Breast epithelium (tissue), 4 donors: ENCODE data around the gene RAP1B. TPM values are rescaled to one million over a fixed set of nuclear protein-coding genes. Genes with fewer than 3 reads are reported as not detected.

Experiments used
- DNase-seq, 2 donors: peaks; one replicate each; pipeline ENCODE4 v3.0.0-alpha.2; 2019; ENCODE audit warnings: low spot score in 2 of 2
- H3K27ac ChIP-seq, 2 donors: fragments of 200-600 bp; sonication (generic) in 1 of 2; one replicate each; pipeline ENCODE4 v1.5.1; 2016 to 2019; ENCODE audit warnings: mild to moderate bottlenecking in 1 of 2
- H3K27me3 ChIP-seq, 2 donors: fragments of 200-600 bp; sonication (generic) in 1 of 2; one replicate each; pipeline versions ENCODE4 v1.5.1 to v1.6.0; 2017 to 2019; ENCODE audit warnings: control low read depth in 1 of 2, mild to moderate bottlenecking in 1 of 2
- H3K36me3 ChIP-seq: fragments of 200-600 bp; one replicate; pipeline ENCODE4 v1.5.1; 2019
- H3K4me1 ChIP-seq, 2 donors: fragments of 200-600 bp; sonication (generic); one replicate each; pipeline ENCODE4 v1.5.1; 2016 to 2019; ENCODE audit warnings: control low read depth in 1 of 2
- H3K4me3 ChIP-seq, 3 donors: fragments of 200-600 bp; sonication (generic); 1 replicate in 2 of 3; 2 replicates in 1 of 3; pipeline ENCODE4 v1.5.1; 2016 to 2019; ENCODE audit warnings: mild to moderate bottlenecking in 3 of 3, moderate library complexity in 2 of 3
- H3K9me3 ChIP-seq, 2 donors: fragments of 200-600 bp; sonication (generic) in 1 of 2; one replicate each; pipeline ENCODE4 v1.5.1; 2016 to 2019; ENCODE audit warnings: control low read depth in 1 of 2
- POLR2A ChIP-seq: fragments of 450-650 bp; IDR thresholded peaks from one replicate; pipeline ENCODE4 v1.6.1; 2016; ENCODE audit warnings: antibody characterized with exemption, mild to moderate bottlenecking, moderate library complexity
- POLR2AphosphoS5 ChIP-seq, 3 donors: sonication (generic); formaldehyde crosslinking; IDR thresholded peaks; one replicate each; pipeline ENCODE4 v1.6.1; 2017; ENCODE audit warnings: antibody characterized with exemption in 3 of 3
- intact Hi-C: fragments of 100-400 bp; cut with DNase I; formaldehyde crosslinking; loops from one replicate; pipeline ENCODE4 v1.15.1; 2023; ENCODE audit warnings: low total_unique reads
- total RNA-seq, 3 donors: library from RNA; depleted of rRNA; stranded (reverse); fragments of >200 nt; gene quantifications; one replicate each; pipeline ENCODE4 v1.1.0, GENCODE V29; 2016
- TF ChIP-seq, protein P1 (sequence below), 3 donors: fragments of 450-650 bp; IDR thresholded peaks; one replicate each; pipeline ENCODE4 v1.5.1; 2016 to 2017; ENCODE audit warnings: antibody characterized with exemption in 3 of 3, mild to moderate bottlenecking in 3 of 3, moderate library complexity in 3 of 3

The RAP1B gene
- total RNA-seq, 3 donors from 2014 or later = 176 to 198 (median 186) TPM

DNA sequence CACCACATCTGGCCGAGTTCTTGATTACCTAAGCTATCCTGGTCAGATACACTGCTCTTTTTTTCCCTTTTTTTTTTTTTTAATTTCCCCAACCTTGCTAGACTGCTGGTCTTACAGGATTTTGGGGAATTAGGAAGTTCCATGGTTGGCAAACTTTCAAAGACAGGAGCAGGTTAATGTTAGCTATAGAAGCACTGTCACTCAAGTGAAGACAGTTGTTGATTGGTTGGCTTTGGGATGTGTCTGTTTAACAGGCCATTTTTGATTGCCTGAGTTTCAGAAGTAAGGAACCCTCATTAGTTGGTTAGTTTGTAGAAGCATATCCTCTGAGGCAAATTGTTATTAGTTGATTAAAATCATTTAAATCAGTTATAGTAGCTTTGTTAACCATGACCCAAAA, 36.8 kb downstream of the RAP1B start:
- H3K27me3 ChIP-seq = no peaks in the 10 kb centered on the region
- no peak for DNase-seq
- intact Hi-C loops = no loop called here
- H3K4me1 ChIP-seq = no peaks in the 10 kb centered on the region
- no peak overlapping the region for H3K4me3 ChIP-seq
- H3K36me3 ChIP-seq = no peaks in the 10 kb centered on the region
- no peak overlapping the region for H3K27ac ChIP-seq
- no peaks in the 10 kb centered on the region for H3K9me3 ChIP-seq
- TF ChIP-seq, protein P1, sequence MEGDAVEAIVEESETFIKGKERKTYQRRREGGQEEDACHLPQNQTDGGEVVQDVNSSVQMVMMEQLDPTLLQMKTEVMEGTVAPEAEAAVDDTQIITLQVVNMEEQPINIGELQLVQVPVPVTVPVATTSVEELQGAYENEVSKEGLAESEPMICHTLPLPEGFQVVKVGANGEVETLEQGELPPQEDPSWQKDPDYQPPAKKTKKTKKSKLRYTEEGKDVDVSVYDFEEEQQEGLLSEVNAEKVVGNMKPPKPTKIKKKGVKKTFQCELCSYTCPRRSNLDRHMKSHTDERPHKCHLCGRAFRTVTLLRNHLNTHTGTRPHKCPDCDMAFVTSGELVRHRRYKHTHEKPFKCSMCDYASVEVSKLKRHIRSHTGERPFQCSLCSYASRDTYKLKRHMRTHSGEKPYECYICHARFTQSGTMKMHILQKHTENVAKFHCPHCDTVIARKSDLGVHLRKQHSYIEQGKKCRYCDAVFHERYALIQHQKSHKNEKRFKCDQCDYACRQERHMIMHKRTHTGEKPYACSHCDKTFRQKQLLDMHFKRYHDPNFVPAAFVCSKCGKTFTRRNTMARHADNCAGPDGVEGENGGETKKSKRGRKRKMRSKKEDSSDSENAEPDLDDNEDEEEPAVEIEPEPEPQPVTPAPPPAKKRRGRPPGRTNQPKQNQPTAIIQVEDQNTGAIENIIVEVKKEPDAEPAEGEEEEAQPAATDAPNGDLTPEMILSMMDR (IDR thresholded peaks at IDR 0.05) = no peak
- TF ChIP-seq POLR2A = no peak
- TF ChIP-seq POLR2AphosphoS5 (IDR thresholded peaks at IDR 0.05) = no peak

DNA sequence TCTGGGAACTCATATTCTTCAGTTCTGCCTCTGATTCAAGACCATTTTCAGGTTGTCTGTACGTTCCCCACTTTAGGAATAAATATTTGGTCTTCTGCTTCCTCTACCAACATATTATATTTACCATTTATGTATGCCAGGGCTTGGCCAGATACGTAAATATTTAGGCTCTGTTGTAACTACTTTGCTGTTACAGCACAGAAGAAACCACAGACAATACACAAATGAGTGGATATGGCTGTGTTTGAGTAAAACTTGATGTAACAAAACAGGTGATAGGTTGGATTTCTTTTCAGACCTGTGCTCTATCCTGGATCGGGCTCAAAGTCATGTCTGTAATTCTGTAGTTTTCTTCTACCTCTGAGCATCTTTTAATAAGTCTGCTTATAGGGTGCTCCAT, 37.5 kb downstream of the RAP1B start:
- no peaks in the 10 kb centered on the region for H3K27me3 ChIP-seq
- TF ChIP-seq POLR2A = no peak
- no peak for TF ChIP-seq POLR2AphosphoS5 (IDR thresholded peaks at IDR 0.05)
- H3K9me3 ChIP-seq = no peaks in the 10 kb centered on the region
- DNase-seq = no peak
- no peaks in the 10 kb centered on the region for H3K4me1 ChIP-seq
- H3K27ac ChIP-seq = no peak overlapping the region
- intact Hi-C loops = no loop called here
- H3K4me3 ChIP-seq = no peak overlapping the region
- no peaks in the 10 kb centered on the region for H3K36me3 ChIP-seq

DNA sequence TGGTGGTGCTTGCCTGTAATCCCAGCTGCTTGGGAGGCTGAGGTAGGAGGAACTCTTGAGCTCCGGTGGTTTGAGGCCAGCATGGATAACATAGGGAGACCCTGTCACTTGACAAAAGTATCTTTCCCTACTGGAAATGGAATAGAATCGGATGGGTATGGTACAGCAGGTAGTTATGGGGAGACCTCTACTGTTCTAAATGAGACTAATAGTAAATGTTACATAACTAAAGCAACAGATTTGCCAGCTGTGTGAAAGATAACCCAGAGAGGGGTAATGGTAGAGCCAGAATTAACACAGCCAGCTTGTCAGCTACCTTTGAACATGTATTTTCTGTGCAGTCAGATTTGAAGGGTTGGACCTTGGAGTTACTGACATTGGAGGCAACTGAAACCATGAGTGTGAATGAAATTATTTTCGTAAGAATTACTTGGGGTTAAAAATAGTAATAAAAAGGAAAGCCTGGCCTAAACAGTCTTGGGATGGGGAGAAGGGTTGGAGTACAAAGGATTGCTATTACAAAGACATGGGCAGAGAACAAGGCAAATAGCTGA, 54.4 kb downstream of the RAP1B start:
- Histone ChIP-seq H3K9me3 (no peaks in the 10 kb centered on the region), H3K27ac (no peak overlapping the region), H3K36me3 (no peaks in the 10 kb centered on the region), H3K27me3 (no peaks in the 10 kb centered on the region), H3K4me1 (no peaks in the 10 kb centered on the region), H3K4me3 (no peak overlapping the region)
- no peak for DNase-seq
- intact Hi-C loops = no loop called here
- TF ChIP-seq POLR2AphosphoS5 (IDR thresholded peaks at IDR 0.05) (no peak), POLR2A (no peak)
- TF ChIP-seq, protein P1 (IDR thresholded peaks at IDR 0.05) = no peak

DNA sequence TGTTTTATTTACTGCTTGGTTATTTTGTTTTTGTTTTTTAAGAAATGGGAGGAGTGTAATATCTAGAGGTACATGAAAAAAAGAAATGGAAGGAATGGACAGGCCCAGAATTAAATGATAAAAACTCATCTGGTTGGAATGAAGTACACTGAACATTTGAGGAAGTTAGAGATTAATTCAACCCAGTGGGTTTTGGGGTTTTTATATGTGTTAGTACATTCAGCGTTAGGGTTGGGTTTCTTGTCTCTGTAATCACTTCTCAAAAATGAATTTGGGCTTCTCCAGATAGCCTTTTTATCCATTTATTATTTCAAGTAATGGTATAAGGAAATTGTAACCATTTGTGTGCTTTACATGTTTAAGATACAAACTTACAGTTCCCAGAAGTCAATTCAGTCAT, 56.6 kb downstream of the RAP1B start:
- Histone ChIP-seq H3K9me3 (no peaks in the 10 kb centered on the region), H3K27me3 (no peaks in the 10 kb centered on the region), H3K36me3 (no peaks in the 10 kb centered on the region), H3K4me3 (no peak overlapping the region), H3K27ac (no peak overlapping the region), H3K4me1 (no peaks in the 10 kb centered on the region)
- intact Hi-C loops = loop anchor here (2.0 kb wide), 1 partner anchor 34 kb away; no protein-coding TSS in a partner anchor
- no peak for DNase-seq
- TF ChIP-seq POLR2A = no peak
- TF ChIP-seq, protein P1 (IDR thresholded peaks at IDR 0.05) = no peak
- no peak for TF ChIP-seq POLR2AphosphoS5 (IDR thresholded peaks at IDR 0.05)

DNA sequence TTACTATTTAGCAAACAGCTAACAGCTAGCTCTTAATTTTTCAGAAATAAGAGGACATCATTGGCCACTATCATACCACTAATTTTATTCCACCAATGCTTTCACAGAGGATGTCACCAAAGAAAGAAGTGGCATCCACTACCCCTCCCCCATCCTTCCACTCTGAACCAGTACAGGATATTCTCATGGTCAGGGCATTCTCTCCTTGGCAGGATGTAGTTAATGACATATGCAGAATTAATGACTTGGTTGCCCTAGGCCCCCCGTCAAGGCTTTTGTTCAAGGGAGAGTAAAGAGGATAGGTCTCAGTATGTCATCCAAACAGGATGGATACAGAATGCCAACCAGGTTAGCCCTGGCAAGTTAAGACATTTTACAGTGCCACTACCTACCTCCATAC, 57.2 kb downstream of the RAP1B start:
- DNase-seq = no peak
- Histone ChIP-seq H3K4me3 (no peak overlapping the region), H3K27ac (no peak overlapping the region), H3K36me3 (no peaks in the 10 kb centered on the region), H3K4me1 (no peaks in the 10 kb centered on the region), H3K27me3 (no peaks in the 10 kb centered on the region), H3K9me3 (no peaks in the 10 kb centered on the region)
- intact Hi-C loops = loop anchor here (2.0 kb wide), 1 partner anchor 35 kb away; no protein-coding TSS in a partner anchor
- TF ChIP-seq POLR2AphosphoS5 (IDR thresholded peaks at IDR 0.05) (no peak), POLR2A (no peak)
- TF ChIP-seq, protein P1 (IDR thresholded peaks at IDR 0.05) = no peak
